ENCODE measurements around the gene RAB3C. TPM values are rescaled to one million over a fixed set of nuclear protein-coding genes. Genes with fewer than 3 reads are reported as not detected.
"Not testable (repeated sequence)": the region's sequence is repeated elsewhere in the genome, so short reads cannot be mapped to it uniquely, and the experiment has no call there.

Gene RAB3C, protein sequence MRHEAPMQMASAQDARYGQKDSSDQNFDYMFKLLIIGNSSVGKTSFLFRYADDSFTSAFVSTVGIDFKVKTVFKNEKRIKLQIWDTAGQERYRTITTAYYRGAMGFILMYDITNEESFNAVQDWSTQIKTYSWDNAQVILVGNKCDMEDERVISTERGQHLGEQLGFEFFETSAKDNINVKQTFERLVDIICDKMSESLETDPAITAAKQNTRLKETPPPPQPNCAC
- total RNA-seq: 1.8 TPM

DNA sequence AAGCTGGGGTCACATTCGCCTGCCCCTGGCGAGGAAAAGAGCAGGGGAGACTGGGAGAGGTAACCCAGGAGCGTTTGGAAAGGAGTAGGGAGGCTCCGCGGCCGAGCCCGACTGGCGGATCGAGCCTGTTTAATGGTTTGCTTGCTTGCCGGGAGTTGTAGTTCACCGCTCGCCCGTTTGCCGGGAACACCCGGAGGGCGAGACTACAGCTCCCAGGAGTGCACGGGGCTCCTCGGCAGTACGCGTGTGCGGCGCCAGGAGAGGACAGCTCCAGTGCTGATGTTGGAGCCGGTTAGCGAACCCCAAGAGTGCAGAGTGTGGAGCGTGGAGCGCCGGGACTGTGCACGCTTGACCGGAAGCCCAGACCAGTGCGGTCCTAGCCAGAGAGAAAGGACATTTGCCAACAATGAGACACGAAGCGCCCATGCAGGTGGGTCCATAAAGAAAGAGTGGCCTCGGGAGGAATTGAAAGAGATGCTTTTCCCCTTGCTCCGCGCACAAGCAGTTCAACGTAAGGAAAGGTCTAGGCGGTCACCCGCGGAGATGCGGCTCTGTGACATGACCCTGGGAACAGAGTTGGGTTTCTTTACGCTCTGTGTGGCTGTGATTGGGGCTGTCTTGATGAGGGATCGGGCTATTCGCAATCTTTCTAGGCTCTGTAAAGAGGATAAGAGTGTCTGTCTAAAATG is at the start of gene RAB3C:
RAB3C (plus strand) TSS at position 273 of the 689 bp plus-strand sequence; CDS start at position 407, 134 bp downstream.
- ATAC-seq: peak; percentile 100

DNA sequence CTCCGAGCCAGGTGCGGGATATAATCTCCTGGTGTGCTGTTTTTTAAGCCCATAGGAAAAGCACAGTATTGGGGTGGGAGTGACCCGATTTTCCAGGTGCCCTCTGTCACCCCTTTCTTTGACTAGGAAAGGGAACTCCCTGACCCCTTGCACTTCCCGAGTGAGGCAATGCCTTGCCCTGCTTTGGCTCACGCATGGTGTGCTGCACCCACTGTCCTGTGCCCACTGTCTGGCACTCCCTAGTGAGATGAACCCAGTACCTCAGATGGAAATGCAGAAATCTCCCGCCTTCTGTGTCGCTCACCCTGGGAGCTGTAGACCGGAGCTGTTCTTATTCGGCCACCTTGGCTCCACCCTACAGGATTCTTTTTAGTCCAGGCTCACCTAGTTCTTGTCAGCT is 40.9 kb upstream of the RAB3C start:
- not testable (repeated sequence) for ATAC-seq

DNA sequence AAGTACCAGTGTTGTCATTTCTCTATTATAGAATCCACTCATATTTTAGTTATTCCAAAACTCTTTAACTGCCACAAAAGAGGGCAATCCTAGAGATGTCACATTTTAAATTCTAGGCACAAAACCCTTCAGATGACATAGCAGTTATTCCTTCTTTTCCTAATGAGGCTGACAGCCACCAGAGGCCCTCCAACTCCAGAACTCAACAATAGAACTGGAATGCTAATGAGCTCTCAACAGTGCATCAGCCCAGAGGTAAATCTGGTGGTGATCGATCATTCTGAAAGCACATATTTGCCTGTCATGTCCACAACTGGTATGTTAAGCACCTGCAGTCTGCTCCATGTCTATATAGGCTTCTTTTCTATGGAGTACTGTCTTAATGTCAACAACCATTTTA is 40.2 kb upstream of the RAB3C start:
- ATAC-seq: no peak

DNA sequence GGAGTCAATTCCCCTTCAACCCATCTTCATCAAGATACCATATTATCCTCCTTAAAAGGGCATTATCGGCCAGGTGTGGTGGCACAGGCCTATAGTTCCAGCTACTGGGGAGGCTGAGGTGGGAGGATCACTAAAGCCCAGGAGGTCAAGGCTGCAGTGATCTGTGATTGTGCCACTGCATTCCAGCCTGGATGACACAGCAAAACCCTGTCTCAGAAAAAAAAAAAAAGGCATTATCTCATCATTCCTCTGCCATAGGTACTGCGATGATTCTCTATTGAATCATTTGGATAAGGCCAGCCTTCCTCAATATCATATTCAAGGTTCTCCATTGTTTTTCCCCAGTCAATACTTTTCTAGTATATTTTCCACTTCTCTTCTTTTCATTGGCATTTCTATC is 39.2 kb upstream of the RAB3C start:
- ATAC-seq: no peak

DNA sequence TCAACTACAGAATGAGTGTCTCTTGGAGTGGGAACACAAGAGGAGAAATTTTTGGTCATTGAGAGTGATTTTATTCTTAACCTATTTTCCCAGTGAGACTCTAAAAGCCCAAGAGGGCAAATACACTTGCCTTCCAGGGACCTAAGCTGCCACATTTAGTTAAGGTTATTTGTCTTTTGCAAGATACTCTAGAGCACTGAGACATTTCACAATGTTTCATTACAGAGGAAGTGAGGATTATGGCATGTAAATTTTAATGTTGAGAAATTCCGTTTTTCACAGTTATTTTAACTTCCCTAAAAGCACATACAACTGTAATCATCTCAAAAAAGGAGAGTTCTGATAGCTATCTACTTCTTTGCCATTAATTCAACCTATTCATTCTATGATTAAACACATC is 38.7 kb upstream of the RAB3C start:
- no peak for ATAC-seq

DNA sequence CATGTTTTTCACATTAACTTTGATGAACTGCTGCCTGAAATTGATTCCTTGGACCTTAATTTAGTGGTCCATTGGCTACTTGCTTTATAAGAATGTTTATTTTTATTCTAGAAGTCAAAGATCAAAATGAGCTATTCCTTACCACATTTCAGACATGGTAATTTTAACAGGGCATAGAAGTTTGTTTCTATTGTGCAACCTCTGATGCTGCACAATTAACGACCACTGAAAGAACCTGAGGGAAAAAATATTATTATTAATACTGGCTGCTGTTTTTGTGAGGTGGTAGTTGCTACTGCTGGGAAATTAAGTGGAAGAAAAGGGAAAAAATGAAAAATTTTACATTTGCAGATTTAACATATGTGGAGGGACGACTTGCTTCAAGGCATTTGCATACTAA is 37.9 kb upstream of the RAB3C start:
- no peak for ATAC-seq

DNA sequence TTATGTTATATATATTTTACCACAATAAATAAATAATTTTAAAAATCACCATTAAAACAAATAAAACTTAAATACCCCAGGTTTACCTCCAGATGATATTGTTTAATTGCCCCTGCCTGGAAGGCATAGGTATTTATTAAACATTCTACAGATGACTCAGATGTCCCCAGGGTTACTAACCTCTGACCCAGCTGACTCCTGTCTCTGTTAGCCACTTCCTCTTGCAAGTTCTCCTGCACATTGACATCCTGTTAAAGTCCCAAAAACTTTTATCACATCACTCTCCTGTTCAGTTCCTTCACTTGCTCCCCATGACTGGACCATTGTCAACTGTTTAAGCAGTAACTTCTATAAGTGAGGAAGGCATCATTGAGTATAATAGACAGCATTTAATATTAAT is 37.0 kb upstream of the RAB3C start:
- ATAC-seq: no peak

DNA sequence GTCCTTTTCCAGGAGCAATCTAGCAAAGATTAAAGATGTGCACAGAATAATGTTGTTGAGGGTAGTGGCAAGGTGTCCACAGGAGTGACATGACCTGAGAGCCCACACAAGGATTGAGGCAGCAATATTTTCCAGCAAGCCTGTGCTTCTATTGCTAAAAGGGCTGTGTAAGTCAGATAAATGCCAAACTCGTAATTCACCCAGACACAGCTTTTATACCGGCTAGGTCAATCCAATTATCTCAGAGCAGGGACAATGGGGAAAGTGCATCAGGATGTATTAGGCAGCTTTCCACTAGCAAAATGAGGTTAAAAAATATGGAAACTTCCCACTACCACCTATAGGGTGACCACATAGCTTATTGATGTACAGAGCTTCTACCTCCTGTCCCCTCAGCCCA is 34.8 kb upstream of the RAB3C start:
- ATAC-seq: no peak

DNA sequence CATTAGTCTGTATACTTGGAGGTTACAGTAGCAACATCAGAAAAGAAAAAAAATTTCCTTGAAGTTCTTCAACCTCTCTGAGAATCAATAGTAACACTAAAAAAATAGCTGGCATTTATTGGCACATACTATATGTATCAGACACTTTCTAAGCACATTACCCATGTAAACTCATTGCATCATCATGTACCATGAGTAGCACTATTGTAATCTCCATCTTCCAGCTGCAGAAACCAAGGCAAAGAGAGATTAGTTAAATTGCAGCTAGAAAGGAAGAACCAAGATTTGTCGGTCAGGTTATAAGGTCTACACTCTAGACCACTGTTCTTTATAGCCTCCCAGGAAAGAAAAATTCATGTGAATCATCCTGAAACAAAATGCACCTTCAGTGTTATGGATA is 31.4 kb upstream of the RAB3C start:
- no peak for ATAC-seq

DNA sequence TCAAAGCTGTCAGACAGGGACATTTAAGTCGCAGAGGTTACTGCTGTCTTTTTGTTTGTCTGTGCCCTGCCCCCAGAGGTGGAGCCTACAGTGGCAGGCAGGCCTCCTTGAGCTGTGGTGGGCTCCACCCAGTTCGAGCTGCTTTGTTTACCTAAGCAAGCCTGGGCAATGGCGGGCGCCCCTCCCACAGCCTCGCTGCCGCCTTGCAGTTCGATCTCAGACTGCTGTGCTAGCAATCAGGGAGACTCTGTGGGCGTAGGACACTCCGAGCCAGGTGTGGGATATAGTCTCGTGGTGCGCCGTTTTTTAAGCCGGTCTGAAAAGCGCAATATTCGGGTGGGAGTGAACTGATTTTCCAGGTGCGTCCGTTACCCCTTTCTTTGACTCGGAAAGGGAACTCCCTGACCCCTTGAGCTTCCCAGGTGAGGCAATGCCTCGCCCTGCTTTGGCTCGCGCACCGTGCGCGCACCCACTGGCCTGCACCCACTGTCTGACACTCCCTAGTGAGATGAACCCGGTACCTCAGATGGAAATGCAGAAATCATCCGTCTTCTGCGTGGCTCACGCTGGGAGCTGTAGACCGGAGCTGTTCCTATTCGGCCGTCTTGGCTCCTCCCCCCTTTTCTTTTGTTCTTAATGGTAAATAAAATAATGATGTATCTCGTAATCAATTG is 25.1 kb upstream of the RAB3C start:
- ATAC-seq: not testable (repeated sequence)

DNA sequence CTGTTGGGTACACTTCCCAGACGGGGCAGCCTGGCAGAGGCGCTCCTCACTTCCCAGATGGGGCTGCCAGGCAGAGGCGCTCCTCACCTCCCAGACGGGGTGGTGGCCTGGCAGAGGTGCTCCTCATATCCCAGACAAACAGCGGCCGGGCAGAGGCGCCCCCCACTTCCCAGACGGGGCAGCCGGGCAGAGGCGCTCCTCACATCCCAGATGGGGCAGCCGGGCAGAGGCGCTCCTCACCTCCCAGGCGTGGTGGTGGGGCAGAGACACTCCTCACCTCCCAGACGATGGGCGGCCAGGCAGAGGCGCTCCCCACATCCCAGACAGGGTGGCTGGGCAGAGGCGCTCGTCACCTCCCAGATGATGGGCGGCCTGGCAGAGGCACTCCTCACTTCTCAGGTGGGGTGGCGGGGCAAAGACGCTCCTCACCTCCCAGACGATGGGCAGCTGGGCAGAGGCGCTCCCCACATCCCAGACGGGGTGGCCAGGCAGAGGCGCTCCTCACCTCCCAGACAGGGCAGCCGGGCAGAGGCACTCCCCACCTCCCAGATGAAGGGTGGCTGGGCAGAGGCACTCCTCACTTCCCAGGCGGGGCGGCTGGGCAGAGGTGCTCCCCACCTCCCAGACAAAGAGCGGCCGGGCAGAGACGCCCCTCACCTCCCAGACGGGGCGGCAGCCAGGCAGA is 19.7 kb upstream of the RAB3C start:
- not testable (repeated sequence) for ATAC-seq

DNA sequence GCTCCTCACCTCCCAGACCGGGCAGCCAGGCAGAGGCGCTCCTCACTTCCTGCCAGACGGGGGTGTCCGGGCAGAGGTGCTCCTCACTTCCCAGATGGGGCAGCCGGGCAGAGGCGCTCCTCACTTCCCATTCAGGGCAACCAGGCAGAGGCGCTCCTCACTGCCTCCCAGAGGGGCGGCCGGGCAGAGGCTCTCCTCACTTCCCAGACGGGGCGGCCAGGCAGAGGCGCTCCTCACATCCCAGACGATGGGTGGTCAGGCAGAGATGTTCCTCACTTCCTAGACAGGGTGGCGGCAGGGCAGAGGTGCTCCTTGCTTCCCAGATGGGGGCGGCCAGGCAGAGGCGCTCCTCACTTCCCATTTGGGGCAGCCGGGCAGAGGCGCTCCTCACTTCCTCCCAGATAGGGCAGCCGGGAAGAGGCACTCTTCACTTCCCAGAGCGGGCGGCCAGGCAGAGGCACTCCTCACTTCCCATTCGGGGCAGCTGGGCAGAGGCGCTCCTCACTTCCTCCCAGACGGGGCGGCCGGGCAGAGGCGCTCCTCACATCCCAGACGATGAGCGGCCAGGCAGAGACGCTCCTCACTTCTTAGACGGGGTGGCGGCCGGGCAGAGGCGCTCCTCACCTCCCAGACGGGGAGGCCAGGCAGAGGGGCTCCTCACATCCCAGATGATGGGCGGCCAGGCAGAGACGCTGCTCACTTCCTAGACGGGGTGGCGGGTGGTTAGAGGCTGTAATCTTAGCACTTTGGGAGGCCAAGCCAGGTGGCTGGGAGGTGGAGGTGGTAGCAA is 18.6 kb upstream of the RAB3C start:
- ATAC-seq: not testable (repeated sequence)

DNA sequence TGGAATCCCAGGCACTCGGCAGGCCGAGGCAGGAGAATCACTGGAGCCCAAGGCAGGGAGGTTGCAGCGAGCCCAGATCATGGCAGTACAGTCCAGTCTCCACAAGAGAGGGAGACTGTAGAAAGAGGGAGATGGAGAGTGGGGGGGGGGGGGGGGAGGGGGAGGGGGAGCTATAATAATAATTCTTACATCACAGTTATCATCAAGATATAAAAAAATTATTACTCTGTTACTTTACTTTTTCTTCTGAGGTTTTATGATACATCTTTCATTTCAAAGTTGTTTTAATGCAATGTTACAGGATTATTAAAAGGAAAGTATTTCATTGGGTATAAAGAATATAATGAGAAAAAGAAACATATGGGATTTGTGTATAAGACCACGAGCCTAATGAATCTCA is 17.8 kb upstream of the RAB3C start:
- no peak for ATAC-seq

DNA sequence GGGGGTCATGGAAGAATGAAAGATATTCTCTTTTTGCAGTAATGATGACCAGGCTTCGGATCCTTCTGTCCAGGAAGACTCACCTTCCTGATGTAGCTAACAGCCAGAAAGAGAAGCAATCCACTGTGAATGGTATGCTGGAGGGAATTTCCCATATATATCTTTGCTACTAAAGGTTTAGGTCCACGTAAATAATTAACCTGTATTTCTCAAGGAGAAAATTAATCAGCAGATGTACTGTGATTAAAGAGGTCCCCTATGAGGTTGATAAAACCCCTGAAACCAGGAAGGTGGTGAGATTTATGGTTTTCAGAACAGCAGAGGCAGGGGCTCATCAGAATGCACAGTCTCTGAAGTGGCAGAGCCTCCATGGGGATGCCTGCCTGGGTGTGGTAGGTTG is 11.4 kb upstream of the RAB3C start:
- ATAC-seq: no peak

DNA sequence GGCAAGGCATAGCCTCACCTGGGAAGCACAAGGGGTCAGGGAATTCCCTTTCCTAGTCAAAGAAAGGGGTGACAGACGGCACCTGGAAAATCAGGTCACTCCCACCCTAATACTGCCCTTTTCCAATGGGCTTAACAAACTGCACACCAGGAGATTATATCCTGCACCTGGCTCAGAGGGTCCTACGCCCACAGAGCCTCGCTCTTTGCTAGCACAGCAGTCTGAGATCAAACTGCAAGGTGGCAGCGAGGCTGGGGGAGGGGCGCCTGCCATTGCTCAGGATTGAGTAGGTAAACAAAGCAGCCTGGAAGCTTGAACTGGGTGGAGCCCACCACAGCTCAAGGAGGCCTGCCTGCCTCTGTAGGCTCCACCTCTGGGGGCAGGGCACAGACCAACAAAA is 9.9 kb upstream of the RAB3C start:
- not testable (repeated sequence) for ATAC-seq

DNA sequence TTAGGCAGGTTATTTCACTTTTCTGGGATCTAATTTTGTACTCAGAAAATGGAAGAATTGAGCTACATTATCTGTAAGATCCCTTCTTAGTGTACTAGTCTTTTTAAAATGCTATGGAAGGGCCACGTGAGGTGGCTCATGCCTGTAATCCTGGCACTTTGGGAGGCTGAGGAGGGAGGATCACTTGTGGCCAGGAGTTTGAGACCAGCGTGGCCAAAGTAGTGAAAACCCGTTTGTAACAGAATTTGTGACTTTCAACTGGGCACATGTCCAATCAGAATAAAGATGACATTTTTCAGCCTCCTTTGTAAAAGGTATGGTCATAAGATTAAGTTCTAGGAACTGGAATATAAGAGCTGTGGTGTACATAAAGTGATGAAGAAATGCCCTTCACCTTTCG is 3.1 kb upstream of the RAB3C start:
- ATAC-seq: no peak

DNA sequence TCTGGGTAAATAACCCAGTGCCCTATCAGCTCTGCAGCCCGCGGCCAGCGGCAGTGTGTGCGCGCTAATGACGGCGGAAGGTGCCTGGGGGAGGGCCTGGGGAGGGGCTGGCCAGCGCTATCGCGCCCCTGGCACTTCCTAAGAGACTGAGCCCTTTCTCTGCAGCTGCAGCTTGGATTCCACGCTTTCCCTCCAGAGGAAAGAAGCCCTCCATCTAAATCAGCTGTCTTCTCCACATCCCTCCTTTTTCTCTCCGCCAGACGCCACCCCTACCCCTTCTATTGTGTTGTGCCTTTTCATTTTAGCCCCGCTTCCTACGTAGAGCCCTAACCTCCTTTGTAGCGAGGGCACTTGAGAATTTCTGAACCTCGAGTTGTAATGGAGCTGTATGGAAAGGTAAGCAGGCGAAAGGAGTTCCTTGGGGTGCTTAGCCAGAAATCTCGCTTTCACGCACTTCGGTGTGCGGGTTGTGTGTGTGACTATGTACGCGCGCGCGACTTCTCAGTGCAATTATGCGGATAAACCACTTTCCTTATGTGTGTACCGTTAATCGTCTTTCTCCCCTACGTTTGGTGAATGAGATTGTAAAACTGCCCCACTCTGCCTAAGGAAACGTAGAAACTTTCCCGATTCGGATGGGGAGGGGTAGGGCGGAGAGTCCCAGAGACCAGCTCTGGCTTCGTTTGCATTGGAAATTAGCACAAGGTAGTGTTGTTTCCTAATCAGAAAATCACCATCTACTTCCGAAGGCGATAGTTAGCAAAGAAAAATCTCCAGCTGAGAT is 664 bp upstream of the RAB3C start:
- ATAC-seq: peak; percentile 9

DNA sequence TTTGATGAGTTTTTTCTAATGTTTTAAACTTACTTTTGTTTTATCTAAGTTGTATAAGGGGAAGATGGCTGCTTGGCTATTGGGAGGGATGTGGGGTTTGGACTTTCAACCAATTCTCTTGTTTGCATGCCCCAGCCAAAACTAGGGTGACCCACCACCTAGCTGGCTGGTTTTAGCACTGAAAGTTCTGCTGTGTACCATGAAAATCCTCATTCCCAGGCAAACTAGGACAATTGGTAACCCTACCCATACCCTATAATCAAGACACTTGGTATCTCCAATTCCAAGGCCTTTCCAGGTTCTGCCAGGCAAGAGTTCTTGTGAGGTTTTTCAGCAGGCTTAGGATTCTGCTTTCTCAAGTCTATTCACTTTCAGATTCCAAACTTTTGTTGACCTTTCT is 13.1 kb downstream of the RAB3C start:
- no peak for ATAC-seq

DNA sequence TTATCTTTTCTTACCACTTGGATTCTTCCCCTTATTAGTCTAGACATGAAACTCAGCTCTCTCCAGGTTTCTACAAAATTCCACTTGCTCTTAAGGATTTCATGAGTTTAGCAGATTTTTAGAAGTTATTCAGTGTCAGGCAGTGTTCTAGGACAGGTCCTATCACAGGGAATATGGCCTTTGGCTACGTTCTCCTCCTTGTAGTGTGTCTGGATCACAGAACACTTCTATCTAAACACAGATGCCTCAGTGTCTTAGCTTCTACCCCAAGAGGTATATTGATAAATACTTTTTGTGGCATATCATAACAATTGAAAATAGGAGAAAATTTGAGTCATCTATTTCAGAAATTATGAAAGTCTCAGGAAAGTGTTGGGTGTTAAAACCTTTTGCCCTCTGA is 15.6 kb downstream of the RAB3C start:
- ATAC-seq: no peak

DNA sequence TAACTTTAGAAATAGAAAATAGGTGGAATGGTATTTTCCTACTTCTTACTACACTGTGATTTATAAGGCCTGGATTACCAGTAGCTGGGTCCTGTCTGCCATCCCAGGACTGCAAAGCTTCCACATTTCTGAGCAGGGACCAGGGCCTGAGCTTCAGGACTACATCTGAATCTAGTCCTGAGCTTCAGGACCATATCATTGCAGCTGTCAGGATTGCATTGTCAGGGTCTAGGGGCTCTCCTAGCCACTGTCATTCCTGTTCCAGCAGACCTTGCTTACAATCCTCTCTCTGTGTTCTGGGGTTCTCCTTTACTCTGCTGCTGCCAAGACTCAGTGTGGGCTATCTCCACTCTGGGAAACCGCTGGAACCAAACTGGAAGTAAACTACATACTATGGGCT is 16.3 kb downstream of the RAB3C start:
- no peak for ATAC-seq

DNA sequence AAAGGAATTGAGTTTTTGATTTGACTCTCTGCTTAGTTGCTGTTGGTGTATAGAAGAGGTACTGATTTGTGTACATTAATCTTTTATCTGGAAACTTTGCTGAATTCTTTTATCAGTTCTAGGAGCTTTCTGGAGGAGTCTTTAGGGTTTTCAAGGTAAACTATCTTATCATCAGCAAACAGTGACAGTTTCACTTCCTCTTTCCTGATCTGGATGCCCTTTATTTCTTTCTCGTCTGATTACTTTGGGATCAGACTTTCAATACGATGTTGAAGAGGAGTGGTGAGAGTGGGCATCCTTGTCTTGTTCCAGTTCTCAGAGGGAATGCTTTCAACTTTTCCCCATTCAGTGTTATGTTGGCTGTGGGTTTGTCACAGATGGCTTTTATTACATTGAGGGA is 17.7 kb downstream of the RAB3C start:
- ATAC-seq: not testable (repeated sequence)

DNA sequence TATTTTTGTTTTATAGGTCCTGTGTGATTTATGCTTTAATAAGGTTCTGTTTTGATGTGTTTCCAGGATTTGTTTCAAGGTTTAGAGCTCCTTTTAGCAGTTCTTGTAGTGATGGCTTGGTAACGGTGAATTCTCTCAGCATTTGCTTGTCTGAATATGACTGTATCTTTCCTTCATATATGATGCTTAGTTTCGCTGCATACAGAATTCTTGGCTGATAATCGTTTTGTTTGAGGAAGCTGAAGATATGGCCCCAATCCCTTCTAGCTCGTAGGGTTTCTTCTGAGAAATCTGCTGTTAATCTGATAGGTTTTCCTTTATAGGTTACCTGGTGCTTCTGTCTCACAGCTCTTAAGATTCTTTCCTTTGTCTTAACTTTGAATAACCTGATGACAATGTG is 20.0 kb downstream of the RAB3C start:
- ATAC-seq: not testable (repeated sequence)

Data from esophagus mucosa (tissue), 1 donor.